IPS-NIHi11 (cell line): ENCODE results near the gene SHFL.

Experiments
- DNase-seq: peaks from one replicate; pipeline ENCODE4 v3.0.0; 2012; ENCODE audit warnings: mixed read lengths, low spot score

SHFL gene

GRCh38 chr19:10087296-10088061, 1.4 kb downstream of the SHFL start:
- DNase-seq: no peak

- DNase-seq: no peak
Measured at GRCh38 chr19:10088949-10089554, 2.9 kb downstream of the SHFL start.

- no peak for DNase-seq
Measured at GRCh38 chr19:10089801-10090375, 3.8 kb downstream of the SHFL start.

- no peak for DNase-seq
Measured at GRCh38 chr19:10091370-10091687, 5.2 kb downstream of the SHFL start.

GRCh38 chr19:10091895-10092641, 6.0 kb downstream of the SHFL start:
- DNase-seq: no peak

- no peak for DNase-seq
Measured at GRCh38 chr19:10092648-10093294, 6.7 kb downstream of the SHFL start.

GRCh38 chr19:10093295-10094186, 7.4 kb downstream of the SHFL start:
- peak; percentile 44 for DNase-seq

GRCh38 chr19:10095622-10095947, 9.5 kb downstream of the SHFL start:
- DNase-seq: no peak

GRCh38 chr19:10095948-10096614, 10.0 kb downstream of the SHFL start:
- peak; percentile 100 for DNase-seq

- no peak for DNase-seq
Measured at GRCh38 chr19:10096615-10096963, 10.5 kb downstream of the SHFL start.

GRCh38 chr19:10100163-10100785, 14.2 kb downstream of the SHFL start:
- DNase-seq: no peak

- no peak for DNase-seq
Measured at GRCh38 chr19:10102787-10103236, 16.7 kb downstream of the SHFL start.

- DNase-seq: no peak
Measured at GRCh38 chr19:10104130-10104513, 18.0 kb downstream of the SHFL start.

- DNase-seq: no peak
Measured at GRCh38 chr19:10104665-10105508, 18.8 kb downstream of the SHFL start.

GRCh38 chr19:10105509-10106099, 19.5 kb downstream of the SHFL start:
- DNase-seq: no peak

- DNase-seq: peak; percentile 99
Measured at GRCh38 chr19:10106100-10106936, 20.2 kb downstream of the SHFL start, which contains the start of gene PPAN. Gene PPAN (plus strand): TSS chr19:10106362. CDS start chr19:10106395, 33 bp downstream.

- DNase-seq: no peak
Measured at GRCh38 chr19:10107254-10107653, 21.1 kb downstream of the SHFL start.

GRCh38 chr19:10107817-10108367, 21.8 kb downstream of the SHFL start:
- DNase-seq: no peak
